GM12891 (cell line): ENCODE measurements around the gene KCNMA1.

Experiments
- POLR2A ChIP-seq: IDR thresholded peaks from 2 replicates; pipeline ENCODE4 v1.6.1; 2011; ENCODE audit warnings: low read depth, low read length, control low read depth
- POLR2AphosphoS5 ChIP-seq: IDR thresholded peaks from 2 replicates; pipeline ENCODE4 v1.6.1; 2011; ENCODE audit warnings: low read depth, low read length, control low read depth
- POU2F2 ChIP-seq: IDR thresholded peaks from 2 replicates; pipeline ENCODE4 v1.6.1; 2011; ENCODE audit warnings: low read depth, mild to moderate bottlenecking, control low read depth, low read length, moderate library complexity
- TAF1 ChIP-seq: IDR thresholded peaks from 2 replicates; pipeline ENCODE4 v1.6.1; 2011; ENCODE audit warnings: low read depth, low read length, control low read depth

DNA sequence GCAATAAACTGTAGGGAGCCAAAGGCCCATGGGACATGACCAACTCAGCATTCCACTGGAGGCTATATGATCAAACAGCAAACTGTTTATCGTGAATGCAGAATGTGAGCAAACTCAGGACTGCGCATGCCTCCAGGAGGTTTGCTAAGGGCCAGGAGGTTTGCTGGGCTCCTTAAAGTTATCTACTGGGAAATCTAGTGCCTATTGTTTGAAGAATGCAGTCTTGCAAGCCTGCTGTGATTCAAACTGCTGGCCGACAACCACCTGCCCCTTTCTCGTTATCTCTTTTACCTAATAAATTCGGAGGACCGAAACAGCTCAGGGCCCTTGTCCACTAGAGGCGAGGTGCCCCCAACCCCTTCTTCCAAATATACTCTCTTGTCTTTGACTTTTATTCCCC is 404.1 kb downstream of the KCNMA1 start:
- no peak for TF ChIP-seq POLR2A
- TF ChIP-seq TAF1 = no peak
- no peak for TF ChIP-seq POLR2AphosphoS5
- TF ChIP-seq POU2F2 = no peak
